Pancreas (tissue), 10 donors: ENCODE data around the gene ATP5PD. TPM values are rescaled to one million over a fixed set of nuclear protein-coding genes. Genes with fewer than 3 reads are reported as not detected.
A peak's percentile ranks its signal among the peaks of the same experiment; 100 is the strongest.

Experiments used
- ATAC-seq, 4 donors: fragments of 200-7000 bp; cut with Tn5 transposase; one replicate each; pipeline versions ENCODE4 v1.8.0 to v1.9.1; 2020; ENCODE audit warnings: mild to moderate bottlenecking in 4 of 4, moderate library complexity in 4 of 4
- DNase-seq, 6 donors: peaks; one replicate each; pipeline ENCODE4 v3.0.0-alpha.2; 2020
- FAIRE-seq: peaks from 2 replicates; lab custom pipeline; 2012; peaks lifted over from hg19 to GRCh38; lab: Jason Lieb, UNC
- H3K27ac ChIP-seq, 4 donors: fragments of 200-600 bp; sonication (generic); 1 replicate in 3 of 4; 2 replicates in 1 of 4; pipeline versions ENCODE4 v1.5.0 to v1.8.0; 2020
- H3K27me3 ChIP-seq, 4 donors: fragments of 200-600 bp; one replicate each; pipeline ENCODE4 v1.8.0; 2021
- H3K36me3 ChIP-seq, 3 donors: fragments of 200-600 bp; sonication (generic) in 1 of 3; one replicate each; pipeline versions ENCODE4 v1.5.0 to v1.8.0; 2020 to 2021
- H3K4me1 ChIP-seq, 3 donors: fragments of 200-600 bp; one replicate each; pipeline ENCODE4 v1.8.0; 2021
- H3K4me3 ChIP-seq, 4 donors: fragments of 200-600 bp; sonication (generic) in 2 of 4; one replicate each; pipeline versions ENCODE4 v1.5.0 to v1.8.0; 2020 to 2021
- H3K9me3 ChIP-seq, 4 donors: fragments of 200-600 bp; one replicate each; pipeline ENCODE4 v1.8.0; 2021
- WGBS, 2 donors: extraction: QIAGEN DNeasy Blood & Tissue Kit; methylation state at CpG; one replicate each; pipeline ENCODE4 v1.1.7; 2013; 5-methylcytosine and 5-hydroxymethylcytosine counted together
- intact Hi-C, 3 donors: fragments of 100-400 bp; cut with DNase I; formaldehyde crosslinking; loops; one replicate each; pipeline versions ENCODE4 v1.11.1 to v1.14.2; 2022
- polyA plus RNA-seq, 2 donors: library from polyadenylated mRNA; stranded (reverse); fragments of 200-250 nt; gene quantifications; one replicate each; pipeline ENCODE4 v1.2.3, GENCODE V29; 2013
- total RNA-seq, 6 donors: library from RNA; stranded (reverse); fragmentation: NEBNext Ultra II Directional in 4 of 6; extraction: Animal tissue kit (Norgen Biotek cat#: 25700) in 4 of 6; gene quantifications; one replicate each; pipeline versions ENCODE4 v1.2.1 to v1.2.4, GENCODE V29; 2021 to 2023
- TF ChIP-seq, protein P1 (sequence below), 4 donors: fragments of 200-600 bp; sonication (generic) in 3 of 4; IDR thresholded peaks; one replicate each; pipeline versions ENCODE4 v1.5.0 to v1.8.0; 2021; ENCODE audit warnings: antibody characterized with exemption in 4 of 4
- donor health status: healthy with polysubstance abuse.
- donor health status: DM: no; HTN: no; CAD: no; lungs with moderate emphysema.
- donor health status: DM: no; HTN: no; CAD: no.
- donor health status: control.
- donor health status: control.
- donor health status: Bipolar disorder and iron deficiency.
- donor health status: DM: yes; HTN: yes; CAD: no.
- donor health status: DM: no; HTN: no; CAD: no.
- donor health status: DM: no; HTN: no; CAD: no.
- donor health status: DM: yes; HTN: yes; CAD: no.

The ATP5PD gene
- total and polyA plus RNA-seq, 8 donors, result 81.6 to 229 (median 110) TPM

GRCh38 chr17:75012096-75012345 is 34.7 kb downstream of the ATP5PD start:
- H3K27ac ChIP-seq, result peak overlapping the region; percentile 62 to 84 (median 72)
- 6 to 9% methylated on average over 5 of the region's 5 CpGs for WGBS, 2 donors

DNA sequence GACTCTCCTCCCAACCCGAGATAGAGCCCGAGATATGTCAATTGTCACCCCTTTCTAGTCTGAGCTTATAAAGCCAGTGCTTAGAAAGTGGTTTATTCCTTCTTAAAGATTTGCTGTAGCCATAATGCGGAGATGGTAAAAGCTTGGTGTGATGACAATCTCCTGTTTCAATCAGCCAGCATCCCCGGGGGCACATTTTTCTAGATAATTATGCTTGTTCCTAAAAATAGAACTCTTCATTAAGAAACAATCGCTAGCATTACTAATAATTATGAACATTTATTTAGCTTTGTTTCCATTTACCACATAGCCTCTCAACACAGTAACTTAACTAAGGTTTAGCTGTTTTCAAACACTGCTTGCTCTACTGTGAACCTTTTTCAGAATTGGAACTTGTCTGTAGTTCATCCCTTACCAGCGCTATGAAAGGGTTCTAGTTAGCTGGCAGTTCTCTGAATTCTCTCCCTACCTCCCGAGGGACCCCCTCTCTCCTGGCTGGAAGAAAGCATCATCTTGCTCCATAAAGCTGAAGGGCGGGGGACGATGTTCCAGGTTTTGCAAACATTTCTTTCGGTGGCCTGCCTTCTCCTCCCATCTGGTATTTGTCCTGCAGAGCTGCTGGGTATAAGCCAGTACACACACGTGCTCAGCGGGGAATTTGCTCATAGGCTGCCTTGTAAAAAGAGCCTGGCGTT is 35.2 kb downstream of the ATP5PD start:
- intact Hi-C loops, result loop anchor here in 1 of 3 donors (10.0 kb wide), 1 partner anchor 47 kb away; no protein-coding TSS in a partner anchor
- Histone ChIP-seq H3K36me3 (no peaks in the 10 kb centered on the region), H3K27me3 (no peaks in the 10 kb centered on the region), H3K4me1 (peaks cover 11 to 15% (median 12%) of the 10 kb centered on the region in 3 donors), H3K27ac (peak overlapping the region; percentile 62 to 84 (median 72)), H3K4me3 (peak overlapping the region; percentile 71 to 91 (median 84)), H3K9me3 (no peaks in the 10 kb centered on the region)
- WGBS, 2 donors, result 38% methylated on average over 13 of the region's 13 CpGs
- TF ChIP-seq, protein P1, sequence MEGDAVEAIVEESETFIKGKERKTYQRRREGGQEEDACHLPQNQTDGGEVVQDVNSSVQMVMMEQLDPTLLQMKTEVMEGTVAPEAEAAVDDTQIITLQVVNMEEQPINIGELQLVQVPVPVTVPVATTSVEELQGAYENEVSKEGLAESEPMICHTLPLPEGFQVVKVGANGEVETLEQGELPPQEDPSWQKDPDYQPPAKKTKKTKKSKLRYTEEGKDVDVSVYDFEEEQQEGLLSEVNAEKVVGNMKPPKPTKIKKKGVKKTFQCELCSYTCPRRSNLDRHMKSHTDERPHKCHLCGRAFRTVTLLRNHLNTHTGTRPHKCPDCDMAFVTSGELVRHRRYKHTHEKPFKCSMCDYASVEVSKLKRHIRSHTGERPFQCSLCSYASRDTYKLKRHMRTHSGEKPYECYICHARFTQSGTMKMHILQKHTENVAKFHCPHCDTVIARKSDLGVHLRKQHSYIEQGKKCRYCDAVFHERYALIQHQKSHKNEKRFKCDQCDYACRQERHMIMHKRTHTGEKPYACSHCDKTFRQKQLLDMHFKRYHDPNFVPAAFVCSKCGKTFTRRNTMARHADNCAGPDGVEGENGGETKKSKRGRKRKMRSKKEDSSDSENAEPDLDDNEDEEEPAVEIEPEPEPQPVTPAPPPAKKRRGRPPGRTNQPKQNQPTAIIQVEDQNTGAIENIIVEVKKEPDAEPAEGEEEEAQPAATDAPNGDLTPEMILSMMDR (IDR thresholded peaks at IDR 0.05), result no peak
- DNase-seq (peak in 4 of 6 donors; percentile 59 to 74 (median 67)), ATAC-seq (peak; percentile 84 to 88 (median 86)), FAIRE-seq (no peak)

More at GRCh38 chr17:75012096-75012345, 34.7 kb downstream of the ATP5PD start:
- Histone ChIP-seq H3K4me1 (peaks cover 11 to 15% (median 12%) of the 10 kb centered on the region in 3 donors), H3K36me3 (no peaks in the 10 kb centered on the region), H3K9me3 (no peaks in the 10 kb centered on the region), H3K4me3 (peak overlapping the region; percentile 71 to 91 (median 84)), H3K27me3 (no peaks in the 10 kb centered on the region)
- ATAC-seq (no peak), FAIRE-seq (no peak), DNase-seq (no peak)
- intact Hi-C loops, result loop anchor here in 1 of 3 donors (10.0 kb wide), 1 partner anchor 47 kb away; no protein-coding TSS in a partner anchor
- TF ChIP-seq, protein P1 (IDR thresholded peaks at IDR 0.05), result no peak

DNA sequence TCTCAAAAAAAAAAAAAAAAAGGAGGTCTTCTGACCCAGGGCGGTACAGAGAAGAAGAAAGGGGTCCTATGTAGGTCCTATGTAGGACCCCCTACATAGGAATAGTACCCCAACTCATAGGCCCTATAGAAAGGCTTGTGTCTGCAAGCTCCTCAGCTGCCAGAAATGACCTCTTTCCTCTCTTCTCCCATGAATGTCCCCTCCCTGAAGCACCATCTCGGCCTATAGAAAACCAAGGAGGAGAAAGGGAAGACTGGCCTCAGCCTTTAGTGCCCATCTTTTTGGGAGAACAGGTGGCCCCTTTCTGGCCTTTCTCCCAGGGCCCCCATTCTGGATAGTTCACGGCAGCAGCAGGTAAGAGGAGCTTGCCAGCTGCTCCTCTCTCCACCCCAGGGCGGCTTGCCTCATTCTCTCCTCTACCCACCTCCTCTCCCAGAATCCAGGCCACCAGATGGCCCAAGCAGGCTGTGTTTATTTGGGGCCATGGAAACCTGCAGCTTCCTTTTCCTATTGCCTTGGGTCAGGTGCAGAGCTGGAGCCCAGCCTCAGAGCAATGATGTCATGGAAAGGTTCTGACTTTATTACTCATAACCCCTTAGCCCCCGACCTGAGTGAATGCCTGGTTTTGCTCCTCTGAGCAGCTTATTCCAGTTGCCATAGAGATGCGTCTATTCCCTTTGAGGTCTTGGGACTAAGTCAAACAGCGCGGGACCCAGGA is 35.9 kb downstream of the ATP5PD start:
- Histone ChIP-seq H3K27ac (peak overlapping the region in 2 of 4 donors; percentile 78 to 84), H3K27me3 (no peaks in the 10 kb centered on the region), H3K4me1 (peaks cover 11 to 15% (median 12%) of the 10 kb centered on the region in 3 donors), H3K4me3 (no peak overlapping the region), H3K36me3 (no peaks in the 10 kb centered on the region), H3K9me3 (no peaks in the 10 kb centered on the region)
- TF ChIP-seq, protein P1 (IDR thresholded peaks at IDR 0.05), result no peak
- intact Hi-C loops, result loop anchor here in 1 of 3 donors (10.0 kb wide), 1 partner anchor 46 kb away; no protein-coding TSS in a partner anchor
- ATAC-seq (peak; percentile 10 to 57 (median 34)), FAIRE-seq (no peak), DNase-seq (peak in 3 of 6 donors; percentile 46 to 51 (median 50))
- 74 to 75% methylated on average over 8 of the region's 8 CpGs for WGBS, 2 donors

DNA sequence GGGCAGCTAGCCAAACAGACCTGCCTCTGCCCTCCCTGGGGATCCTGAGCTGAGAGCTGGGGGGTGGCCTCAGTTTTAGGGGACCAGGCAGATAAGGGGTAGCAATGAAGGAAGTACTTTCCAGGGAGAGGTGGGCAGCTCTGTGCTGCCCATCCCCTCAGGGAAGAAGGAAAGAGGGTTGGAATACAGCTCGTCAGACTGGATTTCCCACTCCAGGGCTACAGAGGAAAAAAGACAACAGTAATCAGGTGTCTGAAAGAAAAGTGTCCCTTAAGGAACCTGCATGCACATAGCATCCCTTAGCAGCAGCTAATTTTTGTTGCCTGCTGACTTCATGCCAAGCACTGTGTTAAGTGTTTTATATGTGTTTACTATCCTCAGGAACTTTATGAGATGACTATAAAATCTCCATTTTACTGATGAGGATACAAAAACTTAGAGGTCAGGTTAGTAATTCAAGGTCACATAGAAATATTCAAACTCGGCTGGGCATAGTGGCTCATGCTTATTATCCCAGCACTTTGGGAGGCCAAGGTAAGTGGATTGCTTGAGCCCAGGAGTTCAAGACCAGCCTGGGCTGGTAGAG is 37.5 kb downstream of the ATP5PD start:
- intact Hi-C loops, result no loop called here
- Histone ChIP-seq H3K27ac (no peak overlapping the region), H3K9me3 (no peaks in the 10 kb centered on the region), H3K4me1 (peaks cover 11 to 15% (median 12%) of the 10 kb centered on the region in 3 donors), H3K36me3 (no peaks in the 10 kb centered on the region), H3K4me3 (no peak overlapping the region), H3K27me3 (no peaks in the 10 kb centered on the region)
- DNase-seq (no peak), ATAC-seq (no peak), FAIRE-seq (no peak)
- 42 to 57% methylated on average over 2 of the region's 2 CpGs for WGBS, 2 donors
- TF ChIP-seq, protein P1 (IDR thresholded peaks at IDR 0.05), result no peak
